H1 (cell line): ENCODE data around the gene NCEH1. TPM values are rescaled to one million over a fixed set of nuclear protein-coding genes. Genes with fewer than 3 reads are reported as not detected.

Source experiments
- CTCF ChIA-PET: fragments of 300-600 bp; sonication (Branson Sonifier 250); formaldehyde crosslinking; loops from one replicate; lab custom pipeline; 2021; ENCODE audit not compliant: partially characterized antibody; lab: Charles Lee
- POLR2A ChIA-PET: fragments of 300-600 bp; sonication (Branson Sonifier 250); formaldehyde crosslinking; loops from one replicate; lab custom pipeline; 2021; ENCODE audit warnings: inconsistent platforms; ENCODE audit not compliant: partially characterized antibody; lab: Charles Lee
- DNase-seq, 2 experiments: peaks; one replicate each; pipeline versions ENCODE4 v3.0.0 to v3.0.0-alpha.2; 2010 to 2022; ENCODE audit warnings: low spot score in 2 of 2, low read depth in 1 of 2, mixed read lengths in 1 of 2
- FAIRE-seq: peaks from 2 replicates; lab custom pipeline; 2011; peaks lifted over from hg19 to GRCh38; lab: Jason Lieb, UNC
- H2AFZ ChIP-seq: 2 replicates; pipeline ENCODE4 v1.8.1; 2012; ENCODE audit warnings: low read length, inconsistent platforms
- H2AK5ac ChIP-seq: 2 replicates; pipeline ENCODE4 v1.6.1; 2013; ENCODE audit warnings: low read depth, low read length
- H2BK120ac ChIP-seq: replicated peaks from 2 replicates; pipeline ENCODE3; 2013; ENCODE audit warnings: low read depth, low read length, inconsistent platforms
- H2BK12ac ChIP-seq: 2 replicates; pipeline ENCODE4 v1.6.1; 2013; ENCODE audit warnings: low read depth, low read length
- H2BK15ac ChIP-seq: 2 replicates; pipeline ENCODE4 v1.6.1; 2013; ENCODE audit warnings: low read length
- H2BK20ac ChIP-seq: 2 replicates; pipeline ENCODE4 v1.6.1; 2013; ENCODE audit warnings: low read length
- H2BK5ac ChIP-seq: 2 replicates; pipeline ENCODE4 v1.6.1; 2013; ENCODE audit warnings: low read depth, low read length
- H3K14ac ChIP-seq: 2 replicates; pipeline ENCODE4 v1.6.1; 2013; ENCODE audit warnings: inconsistent platforms; ENCODE audit not compliant: insufficient read length
- H3K18ac ChIP-seq: 2 replicates; pipeline ENCODE4 v1.6.1; 2013; ENCODE audit warnings: low read length; ENCODE audit errors: extremely low read depth
- H3K23ac ChIP-seq: 2 replicates; pipeline ENCODE4 v1.6.1; 2013; ENCODE audit warnings: inconsistent platforms; ENCODE audit not compliant: insufficient read length
- H3K23me2 ChIP-seq: 2 replicates; pipeline ENCODE4 v1.6.1; 2013; ENCODE audit warnings: low read depth, low read length
- H3K27ac ChIP-seq: 2 replicates; pipeline ENCODE4 v1.6.1; 2011; ENCODE audit warnings: low read depth, low read length, inconsistent platforms
- H3K27me3 ChIP-seq, 4 experiments: replicated peaks in 1 of 4; 1 replicate in 1 of 4; 2 replicates in 3 of 4; pipeline versions ENCODE4 v1.6.1 to v1.8.1; 2011 to 2013; ENCODE audit warnings: low read length in 3 of 4, mild to moderate bottlenecking in 3 of 4, inconsistent platforms in 2 of 4, mixed read lengths in 2 of 4, moderate library complexity in 1 of 4; ENCODE audit not compliant: control insufficient read depth in 3 of 4, insufficient read depth in 3 of 4; ENCODE audit errors: extremely low read depth in 1 of 4
- H3K36me3 ChIP-seq, 4 experiments: 2 replicates each; pipeline versions ENCODE4 v1.6.1 to v1.8.1; 2011 to 2013; ENCODE audit warnings: mild to moderate bottlenecking in 4 of 4, low read length in 3 of 4, moderate library complexity in 2 of 4, control low read depth in 1 of 4, inconsistent platforms in 1 of 4; ENCODE audit not compliant: insufficient read depth in 4 of 4, control insufficient read depth in 2 of 4
- H3K4ac ChIP-seq: replicated peaks from 2 replicates; pipeline ENCODE3; 2013; ENCODE audit warnings: low read length, low read depth, mixed read lengths, inconsistent platforms; ENCODE audit not compliant: insufficient read length
- H3K4me1 ChIP-seq, 4 experiments: replicated peaks in 1 of 4; 1 replicate in 1 of 4; 2 replicates in 3 of 4; pipeline versions ENCODE4 v1.6.1 to v1.8.1; 2011 to 2013; ENCODE audit warnings: low read length in 3 of 4, inconsistent platforms in 2 of 4, mixed read lengths in 1 of 4; ENCODE audit not compliant: insufficient read depth in 4 of 4, control insufficient read depth in 3 of 4
- H3K4me2 ChIP-seq, 2 experiments: 2 replicates each; pipeline versions ENCODE4 v1.6.1 to v1.8.1; 2011 to 2013; ENCODE audit warnings: low read depth in 2 of 2, low read length in 2 of 2, control low read depth in 1 of 2, inconsistent platforms in 1 of 2, mild to moderate bottlenecking in 1 of 2; ENCODE audit not compliant: insufficient read depth in 1 of 2
- H3K4me3 ChIP-seq, 4 experiments: fragments of 200-600, 300-600 bp in 1 of 4; sonication (generic), shearing (Covaris generic), sonication (Bioruptor Twin) in 1 of 4; 2 replicates each; pipeline versions ENCODE4 v1.5.1 to v1.8.1; 2011 to 2016; ENCODE audit warnings: low read length in 4 of 4, low read depth in 3 of 4, control low read depth in 2 of 4, inconsistent platforms in 2 of 4, mild to moderate bottlenecking in 2 of 4, mixed read lengths in 1 of 4, moderate library complexity in 1 of 4; ENCODE audit not compliant: insufficient read depth in 2 of 4; ENCODE audit errors: extremely low read depth in 1 of 4
- H3K56ac ChIP-seq: replicated peaks from 2 replicates; pipeline ENCODE3; 2013; ENCODE audit warnings: low read depth, mild to moderate bottlenecking, mixed read lengths, low read length, inconsistent platforms; ENCODE audit not compliant: insufficient read length
- H3K79me1 ChIP-seq: 2 replicates; pipeline ENCODE4 v1.6.1; 2013; ENCODE audit warnings: low read depth, low read length, control low read depth
- H3K79me2 ChIP-seq, 2 experiments: 2 replicates each; pipeline versions ENCODE4 v1.6.1 to v1.8.1; 2012 to 2013; ENCODE audit warnings: low read length in 2 of 2, mild to moderate bottlenecking in 2 of 2, inconsistent platforms in 1 of 2; ENCODE audit not compliant: insufficient read depth in 2 of 2, control insufficient read depth in 1 of 2
- H3K9ac ChIP-seq, 4 experiments: replicated peaks in 1 of 4; 1 replicate in 1 of 4; 2 replicates in 3 of 4; pipeline versions ENCODE4 v1.6.1 to v1.8.1; 2011 to 2013; ENCODE audit warnings: low read depth in 3 of 4, low read length in 3 of 4, control low read depth in 2 of 4, mild to moderate bottlenecking in 2 of 4, moderate library complexity in 2 of 4, inconsistent platforms in 1 of 4; ENCODE audit errors: extremely low read depth in 1 of 4
- H3K9me3 ChIP-seq, 2 experiments: 2 replicates each; pipeline versions ENCODE4 v1.6.1 to v1.8.1; 2012 to 2013; ENCODE audit warnings: mild to moderate bottlenecking in 2 of 2, moderate library complexity in 2 of 2, control low read depth in 1 of 2, inconsistent platforms in 1 of 2, low read depth in 1 of 2, low read length in 1 of 2, mixed read lengths in 1 of 2; ENCODE audit not compliant: insufficient read depth in 2 of 2
- H4K20me1 ChIP-seq, 2 experiments: replicated peaks in 1 of 2; 2 replicates each; pipeline versions ENCODE3 to v1.8.1; 2011 to 2013; ENCODE audit warnings: inconsistent platforms in 2 of 2, low read length in 2 of 2, mild to moderate bottlenecking in 1 of 2; ENCODE audit not compliant: insufficient read depth in 2 of 2, control insufficient read depth in 1 of 2
- H4K5ac ChIP-seq: 2 replicates; pipeline ENCODE4 v1.6.1; 2013; ENCODE audit warnings: low read length, low read depth, mixed read lengths, inconsistent platforms; ENCODE audit not compliant: insufficient read length
- H4K8ac ChIP-seq: 2 replicates; pipeline ENCODE4 v1.8.0; 2013; ENCODE audit warnings: mild to moderate bottlenecking, moderate library complexity, low read length, inconsistent platforms; ENCODE audit not compliant: insufficient read depth; ENCODE audit errors: extremely low read depth
- H4K91ac ChIP-seq: replicated peaks from 2 replicates; pipeline ENCODE3; 2013; ENCODE audit warnings: low read length, mixed read lengths, inconsistent platforms; ENCODE audit not compliant: insufficient read length
- GTF2F1 ChIP-seq: IDR thresholded peaks from 2 replicates; pipeline ENCODE4 v1.6.1; 2012; ENCODE audit warnings: low read depth, low read length, improper control_type of control experiment, borderline replicate concordance
- SIRT6 ChIP-seq: IDR thresholded peaks from one replicate; pipeline ENCODE4 v1.7.1; 2012; ENCODE audit warnings: low read length, inconsistent platforms
- YY1 ChIP-seq: IDR thresholded peaks from 2 replicates; pipeline ENCODE4 v1.6.1; 2011; ENCODE audit warnings: low read depth, mild to moderate bottlenecking, low read length
- WGBS, 2 experiments: shearing (Covaris generic) in 1 of 2; methylation state at CpG; one replicate each; pipeline versions ENCODE4 v1.1.6 to v1.1.7; 2013 to 2015; ENCODE audit warnings: low lambda C conversion rate in 2 of 2, mixed read lengths in 2 of 2, inconsistent platforms in 1 of 2, low coverage in 1 of 2, missing lambda C conversion rate in 1 of 2; ENCODE audit not compliant: insufficient replicate concordance in 2 of 2, insufficient coverage in 1 of 2, insufficient read length in 1 of 2; ENCODE audit errors: extremely low coverage in 1 of 2, missing lambda C conversion rate in 1 of 2; 5-methylcytosine and 5-hydroxymethylcytosine counted together
- polyA plus RNA-seq, 7 experiments: library from polyadenylated mRNA; depleted of rRNA in 3 of 7; stranded (reverse) in 5 of 7; unstranded in 2 of 7; fragments of >200 nt in 5 of 7; fragments of 200-250 nt in 2 of 7; gene quantifications; 1 replicate in 5 of 7; 2 replicates in 1 of 7; 4 replicates in 1 of 7; pipeline versions ENCODE4 v1.2.1 to v1.2.3, GENCODE V29; 2011 to 2013; ENCODE audit warnings: missing spikeins in 2 of 7, mixed read lengths in 2 of 7
- total RNA-seq: library from RNA; stranded (reverse); fragmentation: NEBNext Ultra II Directional; extraction: Animal tissue kit (Norgen Biotek cat#: 25700); gene quantifications from 2 replicates; pipeline ENCODE4 v1.2.1, GENCODE V29; 2021

Gene NCEH1
- total and polyA plus RNA-seq, 2 of the 8 experiments (the other 6 are each of a cell fraction or from before 2014, with no cell fraction given), result 2.2 to 6.4 TPM

DNA sequence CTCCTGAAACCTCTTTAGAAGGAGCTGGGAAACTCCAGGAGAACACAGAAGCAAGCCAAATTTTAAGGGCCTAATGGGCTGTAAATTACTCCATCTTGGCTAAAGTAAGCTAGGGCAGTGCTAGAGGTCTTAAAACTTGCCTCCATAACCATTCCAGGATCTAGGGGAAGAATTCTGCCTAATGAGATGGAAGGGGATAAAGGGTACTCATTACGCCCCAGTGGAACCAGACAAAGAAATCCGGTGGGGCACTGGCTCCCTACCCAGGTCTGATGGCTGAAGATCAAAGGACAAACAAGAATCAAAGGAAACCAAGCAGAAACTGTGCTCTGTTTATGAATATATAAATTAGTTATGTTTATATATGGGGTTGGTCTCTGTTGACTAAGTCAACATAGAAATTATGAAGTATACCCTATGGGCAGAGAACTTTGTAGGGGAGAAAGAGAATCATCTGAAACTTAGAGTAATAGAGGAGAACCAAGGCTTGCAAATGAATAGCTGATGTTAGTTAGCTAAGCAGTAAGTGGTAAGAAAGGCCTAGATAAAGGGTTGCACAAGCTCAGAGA lies 57.8 kb downstream of the NCEH1 start:
- H3K9me3 ChIP-seq, result no peaks in the 10 kb centered on the region
- POLR2A ChIA-PET, result no interaction called here
- H4K8ac ChIP-seq, result no peak overlapping the region

More for the DNA sequence above, 57.8 kb downstream of the NCEH1 start:
- Histone ChIP-seq H3K27me3 (no peaks in the 10 kb centered on the region), H3K18ac (no peak overlapping the region), H4K20me1 (no peaks in the 10 kb centered on the region), H2BK5ac (no peak overlapping the region), H2BK20ac (no peak overlapping the region), H3K56ac (no peak overlapping the region), H3K79me1 (no peaks in the 10 kb centered on the region), H3K9ac (no peak overlapping the region), H4K5ac (no peak overlapping the region), H2BK12ac (no peak overlapping the region), H3K14ac (no peak overlapping the region), H3K79me2 (no peaks in the 10 kb centered on the region), H2BK15ac (no peak overlapping the region), H3K23ac (no peak overlapping the region), H3K23me2 (no peaks in the 10 kb centered on the region), H3K36me3 (no peaks in the 10 kb centered on the region), H3K4me1 (peaks cover 0 to 2% (median 0%) of the 10 kb centered on the region in 4 experiments; a peak in 1 of 7 replicates), H3K27ac (no peak overlapping the region), H3K4ac (no peak overlapping the region), H2BK120ac (no peak overlapping the region), H2AFZ (no peak overlapping the region), H3K4me2 (no peak overlapping the region), H4K91ac (no peak overlapping the region), H3K4me3 (no peak overlapping the region), H2AK5ac (no peak overlapping the region)
- DNase-seq, result no peak
- no peak for TF ChIP-seq GTF2F1
- no peak for TF ChIP-seq YY1
- TF ChIP-seq SIRT6, result no peak
- FAIRE-seq, result no peak
- WGBS, 2 experiments, result 87% methylated on average over 2 of the region's 2 CpGs; no CpG with 5 or more reads in 1 of the 2 experiments
- CTCF ChIA-PET, result interaction anchor here (0.6 to 4.8 kb wide), 5 partner anchors 14 to 191 kb away, joined by 3 to 23 read pairs (median 4); no protein-coding TSS in a partner anchor
